Smooth muscle cell (in vitro differentiated cells): ENCODE measurements around the gene IVNS1ABP. TPM values are rescaled to one million over a fixed set of nuclear protein-coding genes. Genes with fewer than 3 reads are reported as not detected.
"Not testable (repeated sequence)": the region's sequence is repeated elsewhere in the genome, so short reads cannot be mapped to it uniquely, and the experiment has no call there.

Experiments used
- DNase-seq: peaks from one replicate; lab custom pipeline; 2025; ENCODE audit not compliant: unreplicated experiment; lab: John Stamatoyannopoulos, UW
- H2AFZ ChIP-seq: fragments of 200-600 bp; sonication (generic); 2 replicates; pipeline ENCODE4 v1.6.0; 2016; ENCODE audit warnings: antibody characterized with exemption, low read depth, mild to moderate bottlenecking
- H3F3A ChIP-seq: fragments of 200-600 bp; sonication (generic); 2 replicates; pipeline ENCODE4 v1.6.0; 2017; ENCODE audit warnings: antibody characterized with exemption, low read depth
- H3K27ac ChIP-seq: fragments of 200-600 bp; sonication (generic); 2 replicates; pipeline ENCODE4 v1.5.1; 2016; ENCODE audit warnings: low read depth, mild to moderate bottlenecking
- H3K27me3 ChIP-seq: fragments of 200-600 bp; sonication (generic); 2 replicates; pipeline ENCODE4 v1.6.1; 2016; ENCODE audit warnings: low read depth, mild to moderate bottlenecking
- H3K36me3 ChIP-seq: fragments of 200-600 bp; sonication (generic); 2 replicates; pipeline ENCODE4 v1.5.1; 2016; ENCODE audit warnings: low read depth
- H3K4me1 ChIP-seq: fragments of 200-600 bp; sonication (generic); 2 replicates; pipeline ENCODE4 v1.5.1; 2016; ENCODE audit warnings: low read depth
- H3K4me2 ChIP-seq: fragments of 200-600 bp; sonication (generic); 2 replicates; pipeline ENCODE4 v1.6.0; 2016; ENCODE audit warnings: mild to moderate bottlenecking
- H3K4me3 ChIP-seq: fragments of 200-600 bp; sonication (generic); 2 replicates; pipeline ENCODE4 v1.5.1; 2016; ENCODE audit warnings: mild to moderate bottlenecking
- H3K79me2 ChIP-seq: fragments of 200-600 bp; sonication (generic); 2 replicates; pipeline ENCODE4 v1.6.0; 2016; ENCODE audit warnings: low read depth, mild to moderate bottlenecking
- H3K9ac ChIP-seq: fragments of 200-600 bp; sonication (generic); 2 replicates; pipeline ENCODE4 v1.6.0; 2016; ENCODE audit warnings: low read depth
- H3K9me3 ChIP-seq: fragments of 200-600 bp; sonication (generic); replicated peaks from 2 replicates; pipeline ENCODE4 v1.5.1; 2016; ENCODE audit warnings: low read depth
- H4K20me1 ChIP-seq: fragments of 200-600 bp; sonication (generic); 2 replicates; pipeline ENCODE4 v1.6.0; 2016; ENCODE audit warnings: low read depth
- WGBS: methylation state at CpG from one replicate; pipeline ENCODE4 v1.1.7; 2016; ENCODE audit warnings: low lambda C conversion rate; 5-methylcytosine and 5-hydroxymethylcytosine counted together
- polyA plus RNA-seq: library from polyadenylated mRNA; unstranded; fragments of >200 nt; fragmentation: Nextera tagmentation; extraction: Ambion mirVana; gene quantifications from 2 replicates; pipeline ENCODE4 v1.2.1, GENCODE V29; 2016
- small RNA-seq: library from RNA; depleted of rRNA; stranded (forward); fragments of <200 nt; gene quantifications from one replicate; pipeline ENCODE3, GENCODE V24; 2014
- total RNA-seq: library from RNA; depleted of rRNA; stranded (reverse); fragments of >200 nt; gene quantifications from 2 replicates; pipeline ENCODE4 v1.2.3, GENCODE V29; 2014
- TF ChIP-seq, protein P1 (sequence below): fragments of 200-600 bp; sonication (generic); IDR thresholded peaks from 2 replicates; pipeline ENCODE4 v1.5.1; 2017; ENCODE audit warnings: borderline replicate concordance, mild to moderate bottlenecking, antibody characterized with exemption; ENCODE audit not compliant: insufficient read depth, poor library complexity, severe bottlenecking

Gene IVNS1ABP
- total and polyA plus RNA-seq, 2 experiments from 2014 or later: 128 to 315 TPM

DNA sequence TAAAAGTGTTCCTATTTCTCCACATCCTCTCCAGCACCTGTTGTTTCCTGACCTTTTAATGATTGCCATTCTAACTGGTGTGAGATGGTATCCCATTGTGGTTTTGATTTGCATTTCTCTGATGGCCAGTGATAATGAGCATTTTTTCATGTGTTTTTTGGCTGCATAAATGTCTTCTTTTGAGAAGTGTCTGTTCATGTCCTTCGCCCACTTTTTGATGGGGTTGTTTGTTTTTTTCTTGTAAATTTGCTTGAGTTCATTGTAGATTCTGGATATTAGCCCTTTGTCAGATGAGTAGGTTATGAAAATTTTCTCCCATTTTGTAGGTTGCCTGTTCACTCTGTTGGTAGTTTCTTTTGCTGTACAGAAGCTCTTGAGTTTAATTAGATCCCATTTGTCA is 64.6 kb downstream of the IVNS1ABP start:
- not testable (repeated sequence) for H3K36me3 ChIP-seq, H3K9ac ChIP-seq, H3K9me3 ChIP-seq, H4K20me1 ChIP-seq, H3K4me1 ChIP-seq, H3K4me2 ChIP-seq, DNase-seq, H3K27ac ChIP-seq, H2AFZ ChIP-seq, H3K27me3 ChIP-seq, H3F3A ChIP-seq, H3K4me3 ChIP-seq, H3K79me2 ChIP-seq
- no CpG with 5 or more reads among the region's 1 CpG for WGBS

DNA sequence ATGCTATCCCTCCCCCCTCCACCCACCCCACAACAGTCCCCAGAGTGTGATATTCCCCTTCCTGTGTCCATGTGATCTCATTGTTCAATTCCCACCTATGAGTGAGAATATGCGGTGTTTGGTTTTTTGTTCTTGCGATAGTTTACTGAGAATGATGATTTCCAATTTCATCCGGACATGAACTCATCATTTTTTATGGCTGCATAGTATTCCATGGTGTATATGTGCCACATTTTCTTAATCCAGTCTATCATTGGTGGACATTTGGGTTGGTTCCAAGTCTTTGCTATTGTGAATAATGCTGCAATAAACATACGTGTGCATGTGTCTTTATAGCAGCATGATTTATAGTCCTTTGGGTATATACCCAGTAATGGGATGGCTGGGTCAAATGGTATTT is 65.1 kb downstream of the IVNS1ABP start:
- H3K9me3 ChIP-seq, H3K27me3 ChIP-seq, H3K9ac ChIP-seq, H2AFZ ChIP-seq, DNase-seq, H3K27ac ChIP-seq, H3K4me3 ChIP-seq, H3K4me2 ChIP-seq, H3K79me2 ChIP-seq, H3K36me3 ChIP-seq, H3F3A ChIP-seq, H4K20me1 ChIP-seq, H3K4me1 ChIP-seq: not testable (repeated sequence)
- 92% methylated on average over 3 of the region's 4 CpGs for WGBS

DNA sequence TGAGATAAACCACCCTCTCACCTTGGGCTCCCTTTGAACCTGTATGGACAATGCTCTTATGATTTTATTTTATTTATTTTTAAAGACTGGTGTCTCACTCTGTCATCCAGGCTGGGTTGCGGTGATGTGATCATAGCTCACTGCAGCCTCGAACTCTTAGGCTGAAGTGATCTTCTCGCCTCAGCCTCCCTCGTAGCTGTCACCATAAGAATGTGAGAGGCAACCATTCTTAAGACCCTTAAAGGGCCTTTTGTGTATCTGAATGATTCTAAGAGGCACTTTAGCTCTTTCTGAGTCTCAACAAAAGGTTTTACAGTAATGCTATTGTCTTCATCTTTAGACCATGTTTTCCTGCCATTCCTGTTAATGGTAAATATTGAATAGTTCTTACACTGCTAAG is 67.0 kb downstream of the IVNS1ABP start:
- Histone ChIP-seq H3K9me3 (no peaks in the 10 kb centered on the region), H3K36me3 (no peaks in the 10 kb centered on the region), H3F3A (no peaks in the 10 kb centered on the region), H3K9ac (no peak overlapping the region), H2AFZ (no peak overlapping the region), H3K27me3 (no peaks in the 10 kb centered on the region), H3K4me2 (no peak overlapping the region), H3K4me1 (peaks cover 5% of the 10 kb centered on the region), H3K79me2 (no peaks in the 10 kb centered on the region), H3K27ac (no peak overlapping the region), H4K20me1 (no peaks in the 10 kb centered on the region), H3K4me3 (no peak overlapping the region)
- DNase-seq: no peak
- 87% methylated on average over 4 of the region's 4 CpGs for WGBS
- TF ChIP-seq, protein P1, sequence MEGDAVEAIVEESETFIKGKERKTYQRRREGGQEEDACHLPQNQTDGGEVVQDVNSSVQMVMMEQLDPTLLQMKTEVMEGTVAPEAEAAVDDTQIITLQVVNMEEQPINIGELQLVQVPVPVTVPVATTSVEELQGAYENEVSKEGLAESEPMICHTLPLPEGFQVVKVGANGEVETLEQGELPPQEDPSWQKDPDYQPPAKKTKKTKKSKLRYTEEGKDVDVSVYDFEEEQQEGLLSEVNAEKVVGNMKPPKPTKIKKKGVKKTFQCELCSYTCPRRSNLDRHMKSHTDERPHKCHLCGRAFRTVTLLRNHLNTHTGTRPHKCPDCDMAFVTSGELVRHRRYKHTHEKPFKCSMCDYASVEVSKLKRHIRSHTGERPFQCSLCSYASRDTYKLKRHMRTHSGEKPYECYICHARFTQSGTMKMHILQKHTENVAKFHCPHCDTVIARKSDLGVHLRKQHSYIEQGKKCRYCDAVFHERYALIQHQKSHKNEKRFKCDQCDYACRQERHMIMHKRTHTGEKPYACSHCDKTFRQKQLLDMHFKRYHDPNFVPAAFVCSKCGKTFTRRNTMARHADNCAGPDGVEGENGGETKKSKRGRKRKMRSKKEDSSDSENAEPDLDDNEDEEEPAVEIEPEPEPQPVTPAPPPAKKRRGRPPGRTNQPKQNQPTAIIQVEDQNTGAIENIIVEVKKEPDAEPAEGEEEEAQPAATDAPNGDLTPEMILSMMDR: no peak

DNA sequence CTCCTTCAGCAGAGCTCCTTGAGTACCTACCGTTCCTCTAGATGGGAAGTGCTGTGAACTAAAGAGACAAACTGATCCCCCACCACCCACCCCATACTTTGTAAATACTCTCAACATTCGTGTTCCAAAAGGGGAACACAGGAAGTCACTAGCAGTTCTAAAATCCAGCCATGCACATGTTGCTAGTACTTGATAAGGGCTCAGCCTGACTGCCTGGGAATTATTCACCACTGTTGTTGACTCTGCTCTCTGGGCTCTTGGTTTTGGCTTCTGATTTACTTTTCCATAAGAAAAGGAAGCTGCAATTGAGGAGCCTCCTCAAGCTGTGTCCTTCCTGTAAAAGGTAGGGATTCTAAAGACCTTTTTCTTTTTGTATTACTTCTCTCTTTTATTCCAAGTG is 67.5 kb downstream of the IVNS1ABP start:
- 49% methylated on average over 2 of the region's 2 CpGs for WGBS
- no peak overlapping the region for H3K27ac ChIP-seq
- peaks cover 5% of the 10 kb centered on the region for H3K4me1 ChIP-seq
- H3K9me3 ChIP-seq: no peaks in the 10 kb centered on the region
- TF ChIP-seq, protein P1: no peak
- no peak overlapping the region for H2AFZ ChIP-seq
- no peaks in the 10 kb centered on the region for H3F3A ChIP-seq
- no peaks in the 10 kb centered on the region for H3K27me3 ChIP-seq
- H3K9ac ChIP-seq: no peak overlapping the region
- no peak for DNase-seq
- no peak overlapping the region for H3K4me3 ChIP-seq
- H4K20me1 ChIP-seq: no peaks in the 10 kb centered on the region
- H3K79me2 ChIP-seq: no peaks in the 10 kb centered on the region
- no peak overlapping the region for H3K4me2 ChIP-seq
- no peaks in the 10 kb centered on the region for H3K36me3 ChIP-seq

Small RNAs within 50 kb of the gene (small RNA-seq; reads per million reads assigned to genes)
- gene RF00019: not detected

Other genes with a start within 250 kb of the IVNS1ABP start
- gene TRMT1L, start 160.3 kb downstream of the IVNS1ABP start, total RNA-seq: 33.4 and 40.1 TPM in 2 replicates
- 17.2 and 18.3 TPM in 2 replicates for gene TRMT1L, start 160.3 kb downstream of the IVNS1ABP start, polyA plus RNA-seq
- gene SWT1, start 160.1 kb downstream of the IVNS1ABP start, total RNA-seq: 11.2 and 16.2 TPM in 2 replicates
- 1.7 and 2.4 TPM in 2 replicates for gene SWT1, start 160.1 kb downstream of the IVNS1ABP start, polyA plus RNA-seq